ENCODE results near the gene TNFSF13B. TPM values are rescaled to one million over a fixed set of nuclear protein-coding genes. Genes with fewer than 3 reads are reported as not detected.

Gene TNFSF13B
- polyA plus RNA-seq, 1 donor from 2014 or later = 0.50 TPM

DNA sequence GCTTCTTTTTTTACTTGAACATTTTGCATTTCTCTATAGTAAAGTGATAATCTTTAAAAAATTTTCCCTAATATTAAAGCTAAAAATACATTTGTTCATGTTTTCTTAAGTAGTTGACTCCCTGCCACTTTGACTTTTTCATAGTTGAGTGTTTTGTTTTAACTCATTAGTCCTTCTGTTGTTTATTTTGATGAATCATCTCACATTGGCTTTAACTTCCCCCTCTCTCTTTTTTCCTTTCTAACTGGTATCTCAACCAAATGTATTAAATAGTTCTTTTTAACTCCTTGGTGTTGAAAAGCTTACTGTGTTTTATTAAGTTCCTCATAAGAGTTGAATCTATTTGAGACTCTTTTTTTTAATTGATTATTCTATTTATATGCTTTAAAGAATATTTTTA, 2.8 kb downstream of the TNFSF13B start:
- no peaks in the 10 kb centered on the region for H3K9me2 ChIP-seq (ENCODE audit: insufficient read depth, low read length)
- TF ChIP-seq SMC3 (conservative IDR thresholded peaks at IDR 0.05; ENCODE audit: poor library complexity) = no peak
- no peak for TF ChIP-seq RAD21 (conservative IDR thresholded peaks at IDR 0.05)
- TF ChIP-seq, protein P1, sequence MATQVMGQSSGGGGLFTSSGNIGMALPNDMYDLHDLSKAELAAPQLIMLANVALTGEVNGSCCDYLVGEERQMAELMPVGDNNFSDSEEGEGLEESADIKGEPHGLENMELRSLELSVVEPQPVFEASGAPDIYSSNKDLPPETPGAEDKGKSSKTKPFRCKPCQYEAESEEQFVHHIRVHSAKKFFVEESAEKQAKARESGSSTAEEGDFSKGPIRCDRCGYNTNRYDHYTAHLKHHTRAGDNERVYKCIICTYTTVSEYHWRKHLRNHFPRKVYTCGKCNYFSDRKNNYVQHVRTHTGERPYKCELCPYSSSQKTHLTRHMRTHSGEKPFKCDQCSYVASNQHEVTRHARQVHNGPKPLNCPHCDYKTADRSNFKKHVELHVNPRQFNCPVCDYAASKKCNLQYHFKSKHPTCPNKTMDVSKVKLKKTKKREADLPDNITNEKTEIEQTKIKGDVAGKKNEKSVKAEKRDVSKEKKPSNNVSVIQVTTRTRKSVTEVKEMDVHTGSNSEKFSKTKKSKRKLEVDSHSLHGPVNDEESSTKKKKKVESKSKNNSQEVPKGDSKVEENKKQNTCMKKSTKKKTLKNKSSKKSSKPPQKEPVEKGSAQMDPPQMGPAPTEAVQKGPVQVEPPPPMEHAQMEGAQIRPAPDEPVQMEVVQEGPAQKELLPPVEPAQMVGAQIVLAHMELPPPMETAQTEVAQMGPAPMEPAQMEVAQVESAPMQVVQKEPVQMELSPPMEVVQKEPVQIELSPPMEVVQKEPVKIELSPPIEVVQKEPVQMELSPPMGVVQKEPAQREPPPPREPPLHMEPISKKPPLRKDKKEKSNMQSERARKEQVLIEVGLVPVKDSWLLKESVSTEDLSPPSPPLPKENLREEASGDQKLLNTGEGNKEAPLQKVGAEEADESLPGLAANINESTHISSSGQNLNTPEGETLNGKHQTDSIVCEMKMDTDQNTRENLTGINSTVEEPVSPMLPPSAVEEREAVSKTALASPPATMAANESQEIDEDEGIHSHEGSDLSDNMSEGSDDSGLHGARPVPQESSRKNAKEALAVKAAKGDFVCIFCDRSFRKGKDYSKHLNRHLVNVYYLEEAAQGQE (IDR thresholded peaks at IDR 0.05; ENCODE audit: borderline replicate concordance) = no peak
- TF ChIP-seq TAF1 (IDR thresholded peaks at IDR 0.05; ENCODE audit: low read depth) = no peak
- no peak for TF ChIP-seq EZH2 (IDR thresholded peaks at IDR 0.05; ENCODE audit: borderline replicate concordance, insufficient read depth, low read length, poor library complexity, severe bottlenecking)
- TF ChIP-seq MXI1 (conservative IDR thresholded peaks at IDR 0.05; ENCODE audit: poor library complexity, severe bottlenecking) = no peak
- TF ChIP-seq POLR2AphosphoS5 (IDR thresholded peaks at IDR 0.05) = no peak
- no peak for TF ChIP-seq EP300 (conservative IDR thresholded peaks at IDR 0.05; ENCODE audit: poor library complexity, severe bottlenecking)
- TF ChIP-seq, protein P2, sequence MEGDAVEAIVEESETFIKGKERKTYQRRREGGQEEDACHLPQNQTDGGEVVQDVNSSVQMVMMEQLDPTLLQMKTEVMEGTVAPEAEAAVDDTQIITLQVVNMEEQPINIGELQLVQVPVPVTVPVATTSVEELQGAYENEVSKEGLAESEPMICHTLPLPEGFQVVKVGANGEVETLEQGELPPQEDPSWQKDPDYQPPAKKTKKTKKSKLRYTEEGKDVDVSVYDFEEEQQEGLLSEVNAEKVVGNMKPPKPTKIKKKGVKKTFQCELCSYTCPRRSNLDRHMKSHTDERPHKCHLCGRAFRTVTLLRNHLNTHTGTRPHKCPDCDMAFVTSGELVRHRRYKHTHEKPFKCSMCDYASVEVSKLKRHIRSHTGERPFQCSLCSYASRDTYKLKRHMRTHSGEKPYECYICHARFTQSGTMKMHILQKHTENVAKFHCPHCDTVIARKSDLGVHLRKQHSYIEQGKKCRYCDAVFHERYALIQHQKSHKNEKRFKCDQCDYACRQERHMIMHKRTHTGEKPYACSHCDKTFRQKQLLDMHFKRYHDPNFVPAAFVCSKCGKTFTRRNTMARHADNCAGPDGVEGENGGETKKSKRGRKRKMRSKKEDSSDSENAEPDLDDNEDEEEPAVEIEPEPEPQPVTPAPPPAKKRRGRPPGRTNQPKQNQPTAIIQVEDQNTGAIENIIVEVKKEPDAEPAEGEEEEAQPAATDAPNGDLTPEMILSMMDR (IDR thresholded peaks at IDR 0.05; ENCODE audit: poor library complexity, severe bottlenecking) = no peak
- no peak overlapping the region for H3K9ac ChIP-seq (ENCODE audit: low read length)
- no peaks in the 10 kb centered on the region for H3K27me3 ChIP-seq (ENCODE audit: insufficient read depth, low read depth, low read length)
- H3K27ac ChIP-seq (ENCODE audit: low read length) = no peak overlapping the region
- no peak overlapping the region for H3K4me2 ChIP-seq (ENCODE audit: low read length)
- H2AFZ ChIP-seq (ENCODE audit: low read depth, low read length) = no peak overlapping the region
- no peaks in the 10 kb centered on the region for H4K20me1 ChIP-seq (ENCODE audit: insufficient read depth)
- H3K9me3 ChIP-seq (ENCODE audit: low read length) = no peaks in the 10 kb centered on the region
- H3F3A ChIP-seq (ENCODE audit: insufficient read depth, low read length, poor library complexity, severe bottlenecking) = no peaks in the 10 kb centered on the region
- H3K36me3 ChIP-seq (ENCODE audit: insufficient read depth, low read length) = no peaks in the 10 kb centered on the region
- no peaks in the 10 kb centered on the region for H3K79me2 ChIP-seq (replicated peaks; ENCODE audit: insufficient read depth, low read length)
- no peak overlapping the region for H3K4me3 ChIP-seq (ENCODE audit: low read length)

DNA sequence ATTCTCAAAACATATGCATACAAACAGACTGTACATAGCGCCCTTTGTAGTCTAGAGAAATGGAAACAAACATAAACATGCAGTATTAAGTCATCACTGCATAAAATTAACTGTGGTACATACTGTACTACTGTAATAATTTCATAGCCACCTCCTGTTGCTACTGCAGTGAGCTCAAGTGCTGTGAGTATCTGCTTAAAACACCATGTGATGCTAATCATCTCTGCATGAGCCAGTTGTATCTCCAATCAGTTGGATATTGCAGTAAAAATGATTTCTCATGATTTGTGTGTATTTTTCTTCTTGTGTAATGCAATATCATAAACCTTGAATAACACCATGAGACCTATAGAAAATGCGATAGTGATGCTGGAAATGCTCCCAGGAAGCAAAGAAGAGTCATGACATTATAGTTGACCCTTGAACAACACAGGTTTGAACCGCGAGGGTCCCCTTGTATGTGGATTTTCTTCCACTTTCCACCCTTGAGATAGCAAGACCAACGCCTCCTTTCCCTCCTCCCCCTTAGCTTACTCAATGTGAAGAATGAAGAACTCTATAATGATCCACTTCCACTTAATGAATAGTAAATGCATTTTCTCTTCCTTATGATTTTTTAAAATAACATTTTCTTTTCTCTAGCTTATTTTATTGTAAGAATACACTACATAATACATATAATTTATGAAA, 4.1 kb downstream of the TNFSF13B start:
- Histone ChIP-seq H3F3A (ENCODE audit: insufficient read depth, low read length, poor library complexity, severe bottlenecking) (no peaks in the 10 kb centered on the region), H4K20me1 (ENCODE audit: insufficient read depth) (no peaks in the 10 kb centered on the region), H3K27me3 (ENCODE audit: insufficient read depth, low read depth, low read length) (no peaks in the 10 kb centered on the region), H3K27ac (ENCODE audit: low read length) (no peak overlapping the region), H3K4me2 (ENCODE audit: low read length) (no peak overlapping the region), H3K9me2 (ENCODE audit: insufficient read depth, low read length) (no peaks in the 10 kb centered on the region), H3K79me2 (replicated peaks; ENCODE audit: insufficient read depth, low read length) (no peaks in the 10 kb centered on the region), H3K4me3 (ENCODE audit: low read length) (no peak overlapping the region), H3K36me3 (ENCODE audit: insufficient read depth, low read length) (no peaks in the 10 kb centered on the region), H3K9me3 (ENCODE audit: low read length) (no peaks in the 10 kb centered on the region), H3K9ac (ENCODE audit: low read length) (no peak overlapping the region), H2AFZ (ENCODE audit: low read depth, low read length) (no peak overlapping the region)
- no peak for TF ChIP-seq EZH2 (IDR thresholded peaks at IDR 0.05; ENCODE audit: borderline replicate concordance, insufficient read depth, low read length, poor library complexity, severe bottlenecking)
- TF ChIP-seq, protein P2 (IDR thresholded peaks at IDR 0.05; ENCODE audit: poor library complexity, severe bottlenecking) = no peak
- peak; percentile 56 for TF ChIP-seq POLR2AphosphoS5 (IDR thresholded peaks at IDR 0.05)
- TF ChIP-seq TAF1 (IDR thresholded peaks at IDR 0.05; ENCODE audit: low read depth) = no peak
- no peak for TF ChIP-seq RAD21 (conservative IDR thresholded peaks at IDR 0.05)
